Measurements from ENCODE around the gene TRAPPC12. TPM values are rescaled to one million over a fixed set of nuclear protein-coding genes. Genes with fewer than 3 reads are reported as not detected.
A peak's percentile ranks its signal among the peaks of the same experiment; 100 is the strongest.

The TRAPPC12 gene
- polyA plus RNA-seq, 6 donors from 2014 or later: 31.3 to 36.3 (median 33.1) TPM

DNA sequence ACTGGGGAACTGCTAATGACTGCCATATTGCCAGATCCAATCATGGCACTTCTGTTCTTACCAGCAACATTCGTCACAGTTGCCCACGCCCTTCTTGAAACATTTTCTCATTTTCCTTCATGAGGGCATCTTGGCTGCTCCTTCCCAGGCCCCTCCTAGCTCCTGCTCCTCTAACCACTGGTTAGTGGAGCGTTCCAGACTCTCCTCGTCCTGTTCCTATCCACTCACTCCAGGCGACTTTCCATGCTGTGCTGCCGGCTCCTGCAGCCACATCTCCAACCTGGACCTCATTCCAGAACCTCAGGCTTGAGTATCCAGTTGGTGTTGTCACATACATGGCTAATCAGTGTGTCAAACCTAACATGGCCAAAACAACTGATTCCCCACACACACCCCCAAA is 141.1 kb downstream of the TRAPPC12 start:
- peak overlapping the region in 3 of 6 donors; percentile 61 to 90 (median 83) for H3K27ac Mint-ChIP-seq
- peak overlapping the region; percentile 80 to 95 (median 92) for H3K4me3 Mint-ChIP-seq
- H3K4me1 Mint-ChIP-seq: peaks cover 26 to 44% (median 27%) of the 10 kb centered on the region in 3 donors
- ATAC-seq (ENCODE audit: low read depth in 2 of 2) (no peak), DNase-seq (no peak)
- H3K36me3 Mint-ChIP-seq: peaks cover 0 to 3% of the 10 kb centered on the region in 2 donors
- H3K9me3 Mint-ChIP-seq: peaks cover 0 to 3% (median 2%) of the 10 kb centered on the region in 7 donors
- H3K27me3 Mint-ChIP-seq: no peaks in the 10 kb centered on the region

DNA sequence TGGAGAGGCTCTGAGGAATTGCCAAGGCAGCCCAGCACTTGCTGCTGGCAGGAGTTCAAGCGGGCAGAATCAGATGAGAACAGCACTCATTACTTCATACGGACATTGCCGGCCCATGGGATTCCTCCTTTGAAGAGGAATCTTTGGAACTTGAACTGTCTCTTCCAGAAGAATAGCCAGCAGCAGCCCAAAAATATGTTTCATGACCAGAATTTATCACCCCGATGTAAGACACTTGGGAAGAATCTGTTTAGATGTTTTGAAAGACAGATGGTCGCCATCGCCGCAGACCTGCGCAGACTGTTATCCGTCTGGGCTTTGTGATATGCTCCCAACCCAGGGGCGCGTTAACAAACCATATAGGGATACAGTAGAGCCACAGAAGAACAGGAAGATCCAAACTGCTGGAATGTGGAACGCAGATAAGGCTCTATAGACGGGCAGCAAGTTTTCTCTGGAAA is 143.5 kb downstream of the TRAPPC12 start:
- Mint-ChIP-seq H3K9me3 (no peaks in the 10 kb centered on the region), H3K27ac (peak overlapping the region in 1 of 6 donors; percentile 47), H3K4me1 (peaks cover 26 to 36% (median 27%) of the 10 kb centered on the region in 3 donors), H3K27me3 (no peaks in the 10 kb centered on the region), H3K4me3 (peak overlapping the region in 1 of 8 donors; percentile 3), H3K36me3 (no peaks in the 10 kb centered on the region)
- DNase-seq: no peak
- no peak for ATAC-seq (ENCODE audit: low read depth in 2 of 2)

DNA sequence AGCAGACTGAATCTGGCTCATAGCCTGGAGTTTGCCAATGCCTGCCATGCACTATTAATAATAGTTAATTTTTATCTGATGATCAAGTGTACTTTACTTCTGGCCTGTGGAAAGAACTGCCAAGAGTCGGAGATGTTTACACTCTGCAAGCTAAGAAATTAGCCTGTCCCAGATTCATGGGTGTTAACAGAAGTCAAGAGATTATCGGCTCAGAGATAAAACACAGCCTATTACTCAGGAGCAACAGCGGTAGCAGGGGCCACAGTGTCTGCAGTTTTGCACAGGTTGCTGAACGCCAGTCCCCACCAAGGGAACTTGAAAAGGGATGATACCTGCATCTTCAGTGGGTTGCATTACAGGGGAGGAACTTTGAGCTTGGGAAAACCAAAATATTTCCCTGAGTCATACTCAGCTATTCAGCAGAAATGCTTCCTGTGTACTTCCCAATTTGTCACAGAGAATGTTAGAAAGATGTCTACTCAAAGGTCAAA is 144.1 kb downstream of the TRAPPC12 start:
- ATAC-seq (ENCODE audit: low read depth in 2 of 2) (no peak), DNase-seq (no peak)
- Mint-ChIP-seq H3K36me3 (no peaks in the 10 kb centered on the region), H3K27me3 (no peaks in the 10 kb centered on the region), H3K27ac (no peak overlapping the region), H3K4me1 (peaks cover 26 to 33% (median 27%) of the 10 kb centered on the region in 3 donors), H3K9me3 (no peaks in the 10 kb centered on the region), H3K4me3 (no peak overlapping the region)

DNA sequence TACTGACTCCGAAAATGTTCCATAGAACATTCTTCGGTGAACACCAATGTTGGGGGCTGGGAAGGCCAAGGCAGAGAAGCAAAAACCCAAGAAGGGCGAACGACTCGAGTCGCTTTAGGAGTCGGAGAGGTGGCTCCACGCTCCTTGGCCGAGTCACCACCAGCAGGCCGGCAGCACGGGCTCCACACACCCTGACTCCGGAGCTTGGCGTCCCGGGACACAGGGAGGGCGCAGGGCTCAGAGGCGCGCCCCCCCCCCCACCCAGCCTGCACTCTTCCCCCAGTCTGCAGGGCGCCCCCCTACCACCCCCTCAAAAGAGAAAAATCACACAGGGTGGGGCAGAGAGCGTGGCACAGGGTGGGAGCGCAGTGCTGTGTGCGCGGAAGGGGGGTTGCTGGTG is 147.4 kb downstream of the TRAPPC12 start:
- ATAC-seq (ENCODE audit: low read depth in 2 of 2): no peak
- H3K27me3 Mint-ChIP-seq: no peaks in the 10 kb centered on the region
- H3K36me3 Mint-ChIP-seq: no peaks in the 10 kb centered on the region
- DNase-seq: no peak
- H3K4me1 Mint-ChIP-seq: peaks cover 3 to 12% (median 5%) of the 10 kb centered on the region in 3 donors
- H3K9me3 Mint-ChIP-seq: no peaks in the 10 kb centered on the region
- H3K4me3 Mint-ChIP-seq: no peak overlapping the region
- no peak overlapping the region for H3K27ac Mint-ChIP-seq

DNA sequence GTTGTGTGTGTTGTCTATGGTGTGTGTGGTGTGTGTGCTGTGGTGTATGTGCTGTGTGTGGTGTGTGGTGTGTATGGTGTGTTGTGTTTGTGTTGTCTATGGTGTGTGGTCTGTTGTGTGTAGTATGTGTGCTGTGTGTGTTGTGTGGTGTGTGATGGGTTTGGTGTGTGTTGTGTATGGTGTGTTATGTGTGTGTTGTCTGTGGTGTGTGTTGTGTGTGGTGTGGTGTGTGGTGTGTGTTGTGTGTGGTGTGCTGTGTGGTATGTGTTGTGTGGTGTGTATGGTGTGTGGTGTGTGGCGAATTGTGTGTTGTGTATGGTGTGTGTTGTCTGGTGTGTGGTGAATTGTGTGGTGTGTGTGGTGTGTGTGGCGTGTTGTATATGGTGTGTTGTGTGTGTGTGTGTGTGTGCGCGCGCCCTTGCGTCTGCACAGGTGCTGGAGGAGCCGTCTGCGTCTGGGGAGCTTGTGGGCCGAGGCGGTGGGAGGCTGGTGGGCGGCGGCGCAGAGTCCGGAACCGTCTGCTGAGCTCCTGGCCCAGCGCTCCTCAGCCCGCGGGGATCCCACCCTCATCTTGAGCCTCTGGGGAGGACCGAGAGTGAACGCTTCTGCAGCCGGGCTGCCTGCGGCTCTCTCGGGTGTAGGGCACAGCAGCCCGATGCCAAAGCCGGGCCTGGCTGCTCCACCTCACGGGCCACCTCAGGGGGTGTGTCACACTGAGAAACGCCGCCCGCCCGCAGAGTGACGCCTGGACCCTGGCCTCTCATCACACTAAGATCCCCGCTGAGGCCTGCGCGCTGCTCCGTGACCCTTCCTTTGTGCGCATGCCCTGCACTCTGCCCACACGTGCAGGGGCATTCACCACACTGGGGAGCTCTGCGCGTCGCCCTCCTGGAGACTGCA is 148.6 kb downstream of the TRAPPC12 start:
- DNase-seq: no peak
- no peak for ATAC-seq (ENCODE audit: low read depth in 2 of 2)
- no peaks in the 10 kb centered on the region for H3K36me3 Mint-ChIP-seq

More for the DNA sequence above, 148.6 kb downstream of the TRAPPC12 start:
- Mint-ChIP-seq H3K4me3 (no peak overlapping the region), H3K27me3 (no peaks in the 10 kb centered on the region), H3K9me3 (no peaks in the 10 kb centered on the region), H3K4me1 (peaks cover 0 to 4% (median 4%) of the 10 kb centered on the region in 3 donors), H3K27ac (no peak overlapping the region)

Other genes starting within 250 kb of the TRAPPC12 start
- 10 to 100 TPM; 35.7 to 53.9 (median 40.9) TPM for gene EIPR1, start 1.9 kb upstream of the TRAPPC12 start, polyA plus RNA-seq (ENCODE audit: low read depth in 6 of 6)
- 10 to 100 TPM; 32.3 to 87.8 (median 37.1) TPM for gene ADI1, start 139.8 kb downstream of the TRAPPC12 start, polyA plus RNA-seq (ENCODE audit: low read depth in 6 of 6)
- gene RNASEH1, start 178.6 kb downstream of the TRAPPC12 start, polyA plus RNA-seq (ENCODE audit: low read depth in 6 of 6): 10 to 100 TPM; 31.4 to 38.8 (median 36.2) TPM
- gene RPS7, start 195.6 kb downstream of the TRAPPC12 start, polyA plus RNA-seq (ENCODE audit: low read depth in 6 of 6): 1,000 to 10,000 TPM in 4 of 6 donors, 100 to 1,000 TPM in 2; 612 to 1,284 (median 1,085) TPM
- gene COLEC11, start 215.4 kb downstream of the TRAPPC12 start, polyA plus RNA-seq (ENCODE audit: low read depth in 6 of 6): not detected